Lung (tissue), 12 donors: ENCODE measurements around the gene RAP1GAP2. TPM values are rescaled to one million over a fixed set of nuclear protein-coding genes. Genes with fewer than 3 reads are reported as not detected.

Source experiments
- ATAC-seq: fragments of 200-7000 bp; cut with Tn5 transposase; one replicate; pipeline ENCODE4 v1.9.1; 2020; ENCODE audit warnings: moderate number of reproducible peaks; ENCODE audit not compliant: insufficient read depth, low FRiP score
- DNase-seq, 3 donors: peaks; one replicate each; pipeline ENCODE4 v3.0.0-alpha.2; 2013 to 2017
- H3K27ac ChIP-seq, 2 donors: one replicate each; pipeline ENCODE4 v1.5.1; 2013; ENCODE audit warnings: mild to moderate bottlenecking in 2 of 2, moderate library complexity in 2 of 2, control low read depth in 1 of 2, inconsistent platforms in 1 of 2, low read depth in 1 of 2, low read length in 1 of 2
- H3K27me3 ChIP-seq, 3 donors: one replicate each; pipeline ENCODE4 v1.5.1; 2013; ENCODE audit warnings: low read length in 2 of 3; ENCODE audit not compliant: control insufficient read depth in 3 of 3, insufficient read depth in 3 of 3
- H3K36me3 ChIP-seq, 4 donors: one replicate each; pipeline ENCODE4 v1.5.1; 2013; ENCODE audit warnings: low read length in 4 of 4, mild to moderate bottlenecking in 1 of 4, moderate library complexity in 1 of 4; ENCODE audit not compliant: control insufficient read depth in 4 of 4, insufficient read depth in 4 of 4
- H3K4me1 ChIP-seq, 5 donors: one replicate each; pipeline ENCODE4 v1.5.1; 2013; ENCODE audit warnings: low read length in 5 of 5, mild to moderate bottlenecking in 2 of 5, moderate library complexity in 1 of 5; ENCODE audit not compliant: control insufficient read depth in 5 of 5, insufficient read depth in 5 of 5
- H3K4me3 ChIP-seq: one replicate; pipeline ENCODE4 v1.5.1; 2013; ENCODE audit warnings: mild to moderate bottlenecking, control low read depth, moderate library complexity
- H3K9ac ChIP-seq, 2 donors: one replicate each; pipeline ENCODE4 v1.5.1; 2013; ENCODE audit warnings: low read length in 2 of 2, control low read depth in 1 of 2; ENCODE audit not compliant: insufficient read depth in 1 of 2
- H3K9me3 ChIP-seq, 4 donors: one replicate each; pipeline ENCODE4 v1.5.1; 2013; ENCODE audit warnings: low read length in 3 of 4, mild to moderate bottlenecking in 1 of 4, moderate library complexity in 1 of 4; ENCODE audit not compliant: control insufficient read depth in 4 of 4, insufficient read depth in 3 of 4
- CTCF ChIP-seq: IDR thresholded peaks from 2 replicates; pipeline ENCODE4 v1.5.1; 2012; ENCODE audit warnings: mild to moderate bottlenecking; ENCODE audit errors: control extremely low read depth, extremely low read depth
- WGBS, 2 donors: extraction: QIAGEN DNeasy Blood & Tissue Kit; methylation state at CpG; one replicate each; pipeline ENCODE4 v1.1.7; 2013; 5-methylcytosine and 5-hydroxymethylcytosine counted together
- polyA plus RNA-seq, 2 donors: library from polyadenylated mRNA; stranded (reverse); fragments of 200-250 nt; gene quantifications; one replicate each; pipeline ENCODE4 v1.2.1, GENCODE V29; 2013
- total RNA-seq, 2 donors: library from RNA; depleted of rRNA in 1 of 2; stranded (reverse); fragments of >200 nt in 1 of 2; gene quantifications; one replicate each; pipeline ENCODE4 v1.2.1, GENCODE V29; 2014 to 2021
- donor health status: control.
- donor health status: control.
- donor health status: Bipolar disorder and iron deficiency.
- donor health status: healthy.
- donor health status: DM: yes; HTN: yes; CAD: no.

RAP1GAP2 gene
- total and polyA plus RNA-seq, 4 donors, result 5.3 to 16.7 (median 6.0) TPM

GRCh38 chr17:2940352-2940751 is 144.1 kb downstream of the RAP1GAP2 start:
- peak; percentile 12 to 45 (median 22) for DNase-seq
- ATAC-seq, result no peak
- Histone ChIP-seq H3K9ac (no peak overlapping the region), H3K4me3 (no peak overlapping the region), H3K4me1 (no peaks in the 10 kb centered on the region), H3K27ac (peak overlapping the region in 1 of 2 donors; percentile 47), H3K36me3 (no peaks in the 10 kb centered on the region), H3K9me3 (no peaks in the 10 kb centered on the region), H3K27me3 (peaks cover 0 to 2% (median 0%) of the 10 kb centered on the region in 3 donors)
- no peak for TF ChIP-seq CTCF
- WGBS, 2 donors, result 69 to 85% methylated on average over 14 to 15 of the region's 15 CpGs

- no peak overlapping the region for H3K9ac ChIP-seq
- WGBS, 2 donors, result 39 to 62% methylated on average over 11 of the region's 11 CpGs
Measured at GRCh38 chr17:2943981-2944380, 147.7 kb downstream of the RAP1GAP2 start.

GRCh38 chr17:2945299-2945698 is 149.1 kb downstream of the RAP1GAP2 start:
- Histone ChIP-seq H3K9ac (no peak overlapping the region), H3K27me3 (no peaks in the 10 kb centered on the region), H3K4me1 (peaks cover 0 to 4% (median 0%) of the 10 kb centered on the region in 5 donors), H3K9me3 (peaks cover 0 to 2% (median 0%) of the 10 kb centered on the region in 4 donors), H3K36me3 (no peaks in the 10 kb centered on the region), H3K27ac (no peak overlapping the region), H3K4me3 (no peak overlapping the region)
- 32 to 56% methylated on average over 2 of the region's 2 CpGs for WGBS, 2 donors
- TF ChIP-seq CTCF, result no peak
- DNase-seq, result no peak
- ATAC-seq, result no peak

More at GRCh38 chr17:2943981-2944380, 147.7 kb downstream of the RAP1GAP2 start:
- H3K4me1 ChIP-seq, result peaks cover 0 to 4% (median 0%) of the 10 kb centered on the region in 5 donors
- H3K27ac ChIP-seq, result no peak overlapping the region
- no peaks in the 10 kb centered on the region for H3K36me3 ChIP-seq
- no peaks in the 10 kb centered on the region for H3K27me3 ChIP-seq
- ATAC-seq (no peak), DNase-seq (no peak)
- no peaks in the 10 kb centered on the region for H3K9me3 ChIP-seq
- H3K4me3 ChIP-seq, result no peak overlapping the region
- no peak for TF ChIP-seq CTCF

GRCh38 chr17:2946144-2946543 is 149.9 kb downstream of the RAP1GAP2 start:
- Histone ChIP-seq H3K36me3 (no peaks in the 10 kb centered on the region), H3K27me3 (no peaks in the 10 kb centered on the region), H3K4me3 (no peak overlapping the region), H3K9ac (no peak overlapping the region), H3K27ac (no peak overlapping the region), H3K4me1 (peaks cover 0 to 4% (median 0%) of the 10 kb centered on the region in 5 donors), H3K9me3 (peaks cover 0 to 2% (median 0%) of the 10 kb centered on the region in 4 donors)
- no peak for TF ChIP-seq CTCF
- 81 to 84% methylated on average over 7 of the region's 7 CpGs for WGBS, 2 donors
- ATAC-seq (no peak), DNase-seq (no peak)
